ENCODE measurements around the gene PCBP2. TPM values are rescaled to one million over a fixed set of nuclear protein-coding genes. Genes with fewer than 3 reads are reported as not detected.

The PCBP2 gene
- total RNA-seq, 1 donor, result 233 TPM

- no peak for TF ChIP-seq CTCF (IDR thresholded peaks at IDR 0.05; ENCODE audit: insufficient read depth, low read length)
- no peak for DNase-seq (ENCODE audit: low read depth)
- H3K4me3 ChIP-seq (ENCODE audit: low read depth, low read length), result no peak overlapping the region
These were observed 966 bp upstream of the PCBP2 start for GRCh38 chr12:53450936-53451335.

- DNase-seq (ENCODE audit: low read depth), result peak; percentile 85
- H3K4me3 ChIP-seq (ENCODE audit: low read depth, low read length), result peak overlapping the region; percentile 76
- TF ChIP-seq CTCF (IDR thresholded peaks at IDR 0.05; ENCODE audit: insufficient read depth, low read length), result no peak
These were observed 516 bp downstream of the PCBP2 start for GRCh38 chr12:53452159-53453077.

- DNase-seq (ENCODE audit: low read depth), result no peak
- peak overlapping the region; percentile 76 for H3K4me3 ChIP-seq (ENCODE audit: low read depth, low read length)
- no peak for TF ChIP-seq CTCF (IDR thresholded peaks at IDR 0.05; ENCODE audit: insufficient read depth, low read length)
These were observed 2.2 kb downstream of the PCBP2 start for GRCh38 chr12:53453953-53454640.

- no peak for DNase-seq (ENCODE audit: low read depth)
- no peak for TF ChIP-seq CTCF (IDR thresholded peaks at IDR 0.05; ENCODE audit: insufficient read depth, low read length)
- peak overlapping the region; percentile 76 for H3K4me3 ChIP-seq (ENCODE audit: low read depth, low read length)
These were observed 2.8 kb downstream of the PCBP2 start for GRCh38 chr12:53454707-53455106.

GRCh38 chr12:53456654-53457366 is 4.9 kb downstream of the PCBP2 start:
- no peak for TF ChIP-seq CTCF (IDR thresholded peaks at IDR 0.05; ENCODE audit: insufficient read depth, low read length)
- no peak overlapping the region for H3K4me3 ChIP-seq (ENCODE audit: low read depth, low read length)
- DNase-seq (ENCODE audit: low read depth), result no peak

- DNase-seq (ENCODE audit: low read depth), result no peak
- TF ChIP-seq CTCF (IDR thresholded peaks at IDR 0.05; ENCODE audit: insufficient read depth, low read length), result no peak
- no peak overlapping the region for H3K4me3 ChIP-seq (ENCODE audit: low read depth, low read length)
These were observed 7.2 kb downstream of the PCBP2 start for GRCh38 chr12:53459097-53459496.
